ENCODE data around the gene CEP112. TPM values are rescaled to one million over a fixed set of nuclear protein-coding genes. Genes with fewer than 3 reads are reported as not detected.

The CEP112 gene
- total and polyA plus RNA-seq, 9 of the 15 experiments (the other 6 are each of a cell fraction or from before 2014, with no cell fraction given) = 0.84 TPM; not detected in 8

GRCh38 chr17:65984299-65984698 is 207.6 kb downstream of the CEP112 start:
- no peaks in the 10 kb centered on the region for H3K36me3 ChIP-seq (ENCODE audit: control insufficient read depth, insufficient read depth, low read length)
- no peak overlapping the region for H3K4me3 ChIP-seq
- H3K27ac ChIP-seq (ENCODE audit: extremely low read depth, low read depth, low read length) = no peak overlapping the region
- no peak overlapping the region for H3K4me2 ChIP-seq (ENCODE audit: insufficient read depth, low read length)
- no peaks in the 10 kb centered on the region for H3K27me3 ChIP-seq (ENCODE audit: control insufficient read depth in 2 of 2, insufficient read depth in 2 of 2, low read length in 2 of 2)
- TF ChIP-seq CEBPB (tag; IDR thresholded peaks at IDR 0.05) (no peak), FOXM1 (IDR thresholded peaks at IDR 0.05; ENCODE audit: low read depth) (no peak), FOXM1 (CRISPR knock-in tag; IDR thresholded peaks at IDR 0.05; ENCODE audit: low read depth) (no peak), ZNF436 (CRISPR knock-in tag; IDR thresholded peaks at IDR 0.05) (no peak), KAT7 (CRISPR knock-in tag; IDR thresholded peaks at IDR 0.05; ENCODE audit: borderline replicate concordance) (no peak), BRCA1 (IDR thresholded peaks at IDR 0.05) (no peak), BRCA1 (CRISPR knock-in tag; IDR thresholded peaks at IDR 0.05) (no peak)
- H2AFZ ChIP-seq (ENCODE audit: low read depth, low read length) = no peak overlapping the region
- no peaks in the 10 kb centered on the region for H3K9me1 ChIP-seq (ENCODE audit: control insufficient read depth, insufficient read depth, low read length)
- DNase-seq (ENCODE audit: extremely low read depth in 1 of 4, low spot score in 3 of 4) (no peak), ATAC-seq (no peak), FAIRE-seq (no peak)
- H3K4me1 ChIP-seq (replicated peaks in 1 of 2; ENCODE audit: control insufficient read depth in 2 of 2, insufficient read depth in 2 of 2, low read length in 2 of 2) = no peaks in the 10 kb centered on the region
- ChIA-PET CTCF (ENCODE audit: low intra/inter-chr PET ratio) (no interaction called here), POLR2A (no interaction called here)
- no TSS peak for BruUV-seq (replicated peaks)
- no peaks in the 10 kb centered on the region for H3K9me3 ChIP-seq (replicated peaks; ENCODE audit: control insufficient read depth, insufficient read depth, low read depth, low read length)
- no peaks in the 10 kb centered on the region for H3K79me2 ChIP-seq (ENCODE audit: control insufficient read depth, insufficient read depth, low read length)
- H3K9ac ChIP-seq (ENCODE audit: insufficient read depth in 1 of 2, low read depth in 2 of 2, low read length in 2 of 2) = no peak overlapping the region
- intact Hi-C loops (cut with micrococcal nuclease) = no loop called here
- 0% methylated on average over 3 of the region's 3 CpGs for WGBS (ENCODE audit: insufficient coverage, low coverage, missing lambda C conversion rate)
- in situ Hi-C loops (cut with MboI) = no loop called here
- no peaks in the 10 kb centered on the region for H4K20me1 ChIP-seq (replicated peaks; ENCODE audit: control insufficient read depth, insufficient read depth, low read length)

- no peak for ATAC-seq
- ChIA-PET POLR2A (interaction anchor here (0.6 kb wide), 1 partner anchor 19 kb away, joined by 3 read pairs; no protein-coding TSS in a partner anchor), CTCF (ENCODE audit: low intra/inter-chr PET ratio) (no interaction called here)
- no peaks in the 10 kb centered on the region for H3K36me3 ChIP-seq (ENCODE audit: control insufficient read depth, insufficient read depth, low read length)
- no peaks in the 10 kb centered on the region for H3K9me3 ChIP-seq (replicated peaks; ENCODE audit: control insufficient read depth, insufficient read depth, low read depth, low read length)
- H2AFZ ChIP-seq (ENCODE audit: low read depth, low read length) = no peak overlapping the region
- no peak for DNase-seq (ENCODE audit: extremely low read depth in 1 of 4, low spot score in 3 of 4)
- no peaks in the 10 kb centered on the region for H4K20me1 ChIP-seq (replicated peaks; ENCODE audit: control insufficient read depth, insufficient read depth, low read length)
- H3K9me1 ChIP-seq (ENCODE audit: control insufficient read depth, insufficient read depth, low read length) = no peaks in the 10 kb centered on the region
- H3K4me1 ChIP-seq (replicated peaks in 1 of 2; ENCODE audit: control insufficient read depth in 2 of 2, insufficient read depth in 2 of 2, low read length in 2 of 2) = no peaks in the 10 kb centered on the region
- WGBS (ENCODE audit: insufficient coverage, low coverage, missing lambda C conversion rate) = 13% methylated on average over 1 of the region's 1 CpG
- no peak overlapping the region for H3K4me3 ChIP-seq
- no peak overlapping the region for H3K9ac ChIP-seq (ENCODE audit: insufficient read depth in 1 of 2, low read depth in 2 of 2, low read length in 2 of 2)
- H3K79me2 ChIP-seq (ENCODE audit: control insufficient read depth, insufficient read depth, low read length) = no peaks in the 10 kb centered on the region
- FAIRE-seq = no peak
- no peaks in the 10 kb centered on the region; a peak in 1 of 5 replicates for H3K27me3 ChIP-seq (ENCODE audit: control insufficient read depth in 2 of 2, insufficient read depth in 2 of 2, low read length in 2 of 2)
- no TSS peak for BruUV-seq (replicated peaks)
- in situ Hi-C loops (cut with MboI) = no loop called here
- no peak overlapping the region for H3K4me2 ChIP-seq (ENCODE audit: insufficient read depth, low read length)
- intact Hi-C loops (cut with micrococcal nuclease) = no loop called here
- H3K27ac ChIP-seq (ENCODE audit: extremely low read depth, low read depth, low read length) = no peak overlapping the region
- TF ChIP-seq NFYB (IDR thresholded peaks at IDR 0.05; ENCODE audit: extremely low read depth, insufficient read length) (no peak), TAF9B (IDR thresholded peaks at IDR 0.05; ENCODE audit: partially characterized antibody) (no peak), DLX4 (CRISPR knock-in tag; IDR thresholded peaks at IDR 0.05) (no peak), ZFP1 (CRISPR knock-in tag; IDR thresholded peaks at IDR 0.05) (no peak), NUFIP1 (IDR thresholded peaks at IDR 0.05; ENCODE audit: partially characterized antibody) (no peak), CBFB (CRISPR knock-in tag; IDR thresholded peaks at IDR 0.05) (no peak), MEF2D (tag; conservative IDR thresholded peaks at IDR 0.05; ENCODE audit: low read depth) (no peak), GABPA (tag; conservative IDR thresholded peaks at IDR 0.05; ENCODE audit: low read depth) (no peak), SREBF2 (CRISPR knock-in tag; IDR thresholded peaks at IDR 0.05) (no peak), ATF6 (CRISPR knock-in tag; IDR thresholded peaks at IDR 0.05) (no peak)
These were observed 213.1 kb downstream of the CEP112 start for GRCh38 chr17:65978871-65979270.
